GM13976 (cell line): ENCODE results near the gene C11orf58.

Experiments used
- DNase-seq: peaks from one replicate; pipeline ENCODE4 v3.0.0; 2012; ENCODE audit warnings: low spot score
- in situ Hi-C: fragments of 300-500 bp; cut with MboI; formaldehyde crosslinking; loops from one replicate; pipeline ENCODE4 v1.12.0; 2022; ENCODE audit warnings: low sequenced_read_pairs, mixed read lengths, inconsistent platforms; ENCODE audit not compliant: unreplicated experiment
- TF ChIP-seq, protein P1 (sequence below): IDR thresholded peaks from 2 replicates; pipeline ENCODE4 v1.5.1; 2012; ENCODE audit warnings: borderline replicate concordance, mild to moderate bottlenecking; ENCODE audit not compliant: insufficient read depth; ENCODE audit errors: extremely low read depth, missing control alignments, control extremely low read depth

Gene C11orf58

GRCh38 chr11:16792426-16792825 is 54.0 kb downstream of the C11orf58 start:
- in situ Hi-C loops: no loop called here
- DNase-seq: no peak

GRCh38 chr11:16793009-16793408 is 54.6 kb downstream of the C11orf58 start:
- in situ Hi-C loops: no loop called here
- TF ChIP-seq, protein P1, sequence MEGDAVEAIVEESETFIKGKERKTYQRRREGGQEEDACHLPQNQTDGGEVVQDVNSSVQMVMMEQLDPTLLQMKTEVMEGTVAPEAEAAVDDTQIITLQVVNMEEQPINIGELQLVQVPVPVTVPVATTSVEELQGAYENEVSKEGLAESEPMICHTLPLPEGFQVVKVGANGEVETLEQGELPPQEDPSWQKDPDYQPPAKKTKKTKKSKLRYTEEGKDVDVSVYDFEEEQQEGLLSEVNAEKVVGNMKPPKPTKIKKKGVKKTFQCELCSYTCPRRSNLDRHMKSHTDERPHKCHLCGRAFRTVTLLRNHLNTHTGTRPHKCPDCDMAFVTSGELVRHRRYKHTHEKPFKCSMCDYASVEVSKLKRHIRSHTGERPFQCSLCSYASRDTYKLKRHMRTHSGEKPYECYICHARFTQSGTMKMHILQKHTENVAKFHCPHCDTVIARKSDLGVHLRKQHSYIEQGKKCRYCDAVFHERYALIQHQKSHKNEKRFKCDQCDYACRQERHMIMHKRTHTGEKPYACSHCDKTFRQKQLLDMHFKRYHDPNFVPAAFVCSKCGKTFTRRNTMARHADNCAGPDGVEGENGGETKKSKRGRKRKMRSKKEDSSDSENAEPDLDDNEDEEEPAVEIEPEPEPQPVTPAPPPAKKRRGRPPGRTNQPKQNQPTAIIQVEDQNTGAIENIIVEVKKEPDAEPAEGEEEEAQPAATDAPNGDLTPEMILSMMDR: no peak
- no peak for DNase-seq

More at GRCh38 chr11:16792426-16792825, 54.0 kb downstream of the C11orf58 start:
- TF ChIP-seq, protein P1: no peak

DNA sequence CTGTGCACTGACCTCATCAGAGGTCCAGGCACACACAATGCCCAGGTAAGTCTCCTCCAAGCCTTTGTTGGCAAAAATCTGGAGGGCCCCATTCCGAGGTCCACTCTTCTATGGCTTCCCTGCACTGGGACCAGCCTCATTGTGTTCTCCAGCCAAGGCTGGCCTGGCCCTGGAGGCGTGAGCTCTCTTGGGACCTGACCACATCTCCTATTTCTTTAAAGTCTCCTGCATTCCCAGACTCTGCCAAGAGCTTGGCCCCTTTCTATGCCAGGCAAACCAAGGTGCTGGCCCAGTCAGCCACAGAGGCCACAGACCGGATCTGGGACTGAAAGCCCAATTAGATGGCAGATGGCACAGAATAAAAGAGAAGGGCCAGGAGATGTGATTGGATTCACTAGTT is 55.1 kb downstream of the C11orf58 start:
- DNase-seq: no peak
- TF ChIP-seq, protein P1: no peak
- in situ Hi-C loops: no loop called here

GRCh38 chr11:16794047-16794818 is 55.8 kb downstream of the C11orf58 start:
- in situ Hi-C loops: no loop called here
- TF ChIP-seq, protein P1: no peak

GRCh38 chr11:16795146-16795545 is 56.7 kb downstream of the C11orf58 start:
- TF ChIP-seq, protein P1: no peak
- DNase-seq: no peak
- in situ Hi-C loops: no loop called here

More at GRCh38 chr11:16794047-16794818, 55.8 kb downstream of the C11orf58 start:
- DNase-seq: no peak

GRCh38 chr11:16796311-16796710 is 57.9 kb downstream of the C11orf58 start:
- DNase-seq: no peak
- in situ Hi-C loops: no loop called here

More at GRCh38 chr11:16796311-16796710, 57.9 kb downstream of the C11orf58 start:
- TF ChIP-seq, protein P1: no peak
